Suprapubic skin (tissue), 3 donors: ENCODE data around the gene MYOM1.

Experiments
- CTCF ChIP-seq, 2 donors: fragments of 200-600 bp in 1 of 2; fragments of 450-650 bp in 1 of 2; sonication (generic) in 1 of 2; IDR thresholded peaks; one replicate each; pipeline ENCODE4 v1.5.1; 2016 to 2019; ENCODE audit warnings: antibody characterized with exemption in 2 of 2, mild to moderate bottlenecking in 1 of 2, moderate library complexity in 1 of 2
- EP300 ChIP-seq: sonication (generic); formaldehyde crosslinking; IDR thresholded peaks from one replicate; pipeline ENCODE4 v1.6.1; 2017; ENCODE audit warnings: antibody characterized with exemption
- POLR2A ChIP-seq, 2 donors: fragments of 450-650 bp; IDR thresholded peaks; one replicate each; pipeline ENCODE4 v1.6.1; 2017; ENCODE audit warnings: antibody characterized with exemption in 2 of 2, mild to moderate bottlenecking in 2 of 2, moderate library complexity in 2 of 2

GRCh38 chr18:3067165-3067661 lies 152.6 kb downstream of the MYOM1 start:
- TF ChIP-seq CTCF (IDR thresholded peaks at IDR 0.05) (no peak), POLR2A (IDR thresholded peaks at IDR 0.05) (no peak), EP300 (no peak)
